Stimulated activated CD4-positive, alpha-beta T cell treated with anti-CD3 and anti-CD28 coated beads, Interleukin-15, amount 100 ng/mL, for 24 hours (primary cell): ENCODE results near the gene NPFFR1.
A peak's percentile ranks its signal among the peaks of the same experiment; 100 is the strongest.
"Not testable (repeated sequence)": the region's sequence is repeated elsewhere in the genome, so short reads cannot be mapped to it uniquely, and the experiment has no call there.

Source experiments
- DNase-seq: peaks from one replicate; pipeline ENCODE4 v3.0.0-alpha.2; 2020

NPFFR1 gene

DNA sequence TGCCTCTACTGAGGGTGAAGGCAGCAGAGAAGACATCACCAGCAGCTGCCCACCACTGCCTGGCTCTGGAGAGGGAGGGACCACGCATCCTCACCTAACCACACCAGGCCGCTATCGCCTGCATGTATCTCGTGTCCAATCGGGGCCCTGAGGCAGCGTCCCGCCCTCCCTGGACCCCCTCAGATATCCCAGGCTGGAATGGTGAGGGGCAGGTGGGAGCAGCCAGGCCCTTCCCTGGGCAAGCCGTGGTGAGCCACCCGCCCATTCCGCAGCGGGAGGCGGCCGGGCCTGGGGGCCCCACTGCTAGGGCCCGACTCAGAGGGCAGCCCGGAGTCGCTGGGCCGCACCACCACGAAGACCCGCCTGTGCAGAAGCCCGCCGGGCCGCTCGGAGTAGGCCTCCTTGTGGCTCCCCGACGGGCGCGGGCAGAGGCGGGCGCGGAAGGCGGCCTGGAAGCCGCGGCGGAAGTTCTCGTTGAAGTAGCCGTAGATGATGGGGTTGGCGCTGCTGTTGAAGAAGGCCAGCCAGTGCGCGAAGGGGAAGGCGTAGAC, 29.0 kb downstream of the NPFFR1 start:
- no peak for DNase-seq

DNA sequence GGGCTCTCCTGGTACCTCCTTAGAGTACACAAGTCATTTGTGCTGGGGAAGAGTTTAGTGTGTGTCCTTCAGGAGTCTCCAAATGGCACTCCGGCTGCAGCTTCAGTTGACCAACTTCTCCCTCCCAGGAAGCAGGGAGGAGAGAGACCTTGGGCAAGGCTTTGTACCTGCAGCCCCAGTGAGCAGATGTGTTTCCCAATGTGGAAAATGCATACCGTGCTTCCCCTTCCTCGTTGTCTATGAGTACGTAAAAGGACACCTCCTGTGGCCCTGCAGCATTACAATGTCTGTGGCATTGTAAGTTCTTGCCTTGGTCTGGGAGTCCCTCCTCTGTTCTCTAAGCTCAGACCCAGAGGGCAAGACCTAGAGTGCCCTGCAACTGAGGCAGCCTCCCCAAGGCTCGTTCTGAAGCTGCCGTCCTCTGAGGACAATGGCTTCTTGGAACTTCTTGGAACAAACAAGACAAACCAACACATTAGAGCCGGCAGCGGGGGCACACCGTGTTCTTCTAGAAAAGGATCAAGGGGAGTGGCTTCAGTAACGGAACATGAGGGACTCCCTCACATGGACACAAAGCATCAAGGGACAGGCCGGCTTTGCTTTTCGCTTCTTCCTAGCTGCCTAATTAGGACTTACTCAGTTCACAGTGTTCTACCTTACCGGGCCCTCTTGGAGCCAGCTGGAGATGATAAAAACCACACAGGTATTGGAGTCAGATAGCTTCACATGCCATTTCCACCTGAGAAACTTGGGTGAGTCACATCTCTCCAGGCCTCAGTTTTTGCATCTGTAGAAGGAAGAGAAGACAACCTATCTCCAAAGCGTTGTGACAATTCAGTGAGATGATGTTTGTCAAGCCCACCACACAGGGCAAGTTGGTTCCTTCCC, 29.7 kb downstream of the NPFFR1 start:
- DNase-seq = no peak

DNA sequence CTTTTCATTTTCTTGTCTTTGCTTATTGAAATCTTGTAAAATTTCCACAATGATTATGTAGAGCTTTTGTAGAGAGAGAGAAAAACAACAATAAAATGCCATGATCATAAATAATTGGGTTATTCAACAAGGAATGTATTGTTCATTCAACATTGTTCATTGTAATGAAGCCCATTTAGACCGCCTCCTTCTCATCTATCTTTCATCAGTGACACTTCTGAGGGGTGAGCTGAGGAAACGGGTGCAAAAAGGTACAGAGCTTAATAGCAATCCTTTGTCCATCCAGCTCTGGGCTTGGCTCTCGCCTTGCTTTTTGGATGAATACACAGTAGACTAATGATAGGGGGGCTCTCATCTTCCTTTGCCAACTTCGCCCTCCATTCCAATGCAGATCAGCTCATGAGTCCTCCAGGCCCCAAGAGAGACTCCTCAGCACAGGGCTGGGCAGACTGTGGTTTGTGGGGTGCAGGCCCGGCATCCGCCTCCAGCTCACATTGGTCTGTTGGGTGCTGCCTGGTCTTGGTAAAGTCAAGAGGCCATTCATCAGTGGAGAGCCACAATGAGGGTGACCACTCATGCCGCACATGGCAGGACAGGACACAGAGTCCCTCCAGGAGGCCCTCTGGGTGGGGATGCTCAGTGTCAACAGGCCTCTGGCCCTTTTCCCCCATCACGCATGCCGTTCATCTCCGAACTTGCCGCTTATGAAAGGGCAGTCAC, 32.7 kb downstream of the NPFFR1 start:
- no peak for DNase-seq

DNA sequence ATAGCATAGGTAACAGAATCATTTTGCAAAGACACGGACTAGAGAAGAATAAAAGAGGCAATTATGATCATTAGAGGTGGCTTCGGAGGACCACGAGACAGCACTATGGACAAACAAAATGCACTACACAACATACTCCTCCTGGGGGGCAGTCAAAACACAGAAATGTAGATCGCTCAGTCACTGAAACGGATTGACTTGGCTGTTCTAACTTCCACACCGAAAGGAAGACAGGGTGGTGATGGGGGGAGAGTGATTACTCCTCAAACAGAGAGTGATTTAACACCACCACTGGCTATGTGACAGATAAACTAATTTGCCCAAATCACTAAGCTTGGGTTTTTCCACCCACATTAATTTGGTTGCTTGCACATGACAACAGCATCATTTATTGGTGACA, 36.4 kb downstream of the NPFFR1 start:
- DNase-seq = no peak

DNA sequence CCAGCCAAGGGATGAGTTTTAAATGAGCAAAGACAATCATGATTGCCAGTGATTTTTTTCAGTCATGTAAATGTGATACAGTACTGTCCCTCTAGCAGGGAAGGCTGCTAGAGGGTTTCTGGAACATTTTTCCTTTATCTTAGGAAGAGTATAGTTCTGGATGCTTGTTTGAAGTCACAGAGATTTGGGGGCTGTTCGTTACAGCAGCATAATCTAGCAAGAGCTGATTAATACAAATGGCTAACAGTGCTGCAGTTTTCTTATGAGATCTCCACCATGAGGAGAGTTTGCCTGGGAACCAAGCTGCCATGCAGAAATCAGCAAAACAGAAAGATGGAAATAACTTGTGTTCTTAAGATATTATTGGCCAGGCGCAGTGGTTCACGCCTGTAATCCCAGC, 42.7 kb downstream of the NPFFR1 start:
- no peak for DNase-seq

DNA sequence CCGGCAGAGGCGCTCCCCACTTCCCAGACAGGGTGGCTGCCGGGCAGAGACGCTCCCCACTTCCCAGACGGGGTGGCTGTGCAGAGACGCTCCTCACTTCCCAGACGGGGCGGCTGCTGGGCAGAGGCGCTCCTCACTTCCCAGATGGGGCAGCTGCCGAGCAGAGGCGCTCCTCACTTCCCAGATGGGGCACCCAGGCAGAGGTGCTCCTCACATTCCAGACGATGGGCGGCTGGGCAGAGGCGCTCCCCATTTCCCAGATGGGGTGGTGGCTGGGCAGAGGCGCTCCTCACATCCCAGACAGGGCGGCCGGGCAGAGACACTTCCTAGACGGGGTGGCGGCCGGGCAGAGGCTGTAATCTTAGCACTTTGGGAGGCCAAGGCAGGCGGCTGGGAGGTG, 43.8 kb downstream of the NPFFR1 start:
- not testable (repeated sequence) for DNase-seq

DNA sequence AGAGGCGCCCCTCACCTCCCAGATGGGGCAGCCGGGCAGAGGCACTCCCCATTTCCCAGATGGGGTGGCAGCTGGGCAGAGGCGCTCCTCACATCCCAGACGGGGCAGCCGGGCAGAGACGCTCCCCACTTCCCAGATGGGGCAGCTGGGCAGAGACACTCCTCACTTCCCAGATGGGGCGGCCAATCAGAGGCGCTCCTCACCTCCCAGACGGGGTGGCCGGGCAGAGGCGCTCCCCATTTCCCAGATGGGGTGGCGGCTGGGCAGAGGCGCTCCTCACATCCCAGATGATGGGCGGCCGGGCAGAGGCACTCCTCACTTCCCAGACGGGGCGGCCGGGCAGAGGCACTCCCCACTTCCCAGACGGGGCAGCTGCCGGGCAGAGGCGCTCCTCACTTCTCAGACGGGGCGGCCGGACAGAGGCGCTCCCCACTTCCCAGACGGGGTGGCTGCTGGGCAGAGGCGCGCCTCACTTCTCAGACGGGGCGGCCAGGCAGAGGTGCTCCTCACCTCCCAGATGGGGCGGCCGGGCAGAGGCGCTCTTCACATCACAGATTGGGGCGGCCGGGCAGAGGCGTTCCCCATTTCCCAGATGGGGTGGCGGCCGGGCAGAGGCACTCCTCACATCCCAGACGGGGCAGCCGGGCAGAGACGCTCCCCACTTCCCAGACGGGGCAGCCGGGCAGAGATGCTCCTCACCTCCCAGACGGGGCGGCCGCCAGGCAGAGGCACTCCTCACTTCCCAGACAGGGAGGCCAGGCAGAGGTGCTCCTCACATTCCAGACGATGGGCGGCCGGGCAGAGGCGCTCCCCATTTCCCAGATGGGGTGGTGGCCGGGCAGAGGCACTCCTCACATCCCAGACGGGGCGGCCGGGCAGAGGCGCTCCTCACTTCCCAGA, 44.5 kb downstream of the NPFFR1 start:
- not testable (repeated sequence) for DNase-seq

DNA sequence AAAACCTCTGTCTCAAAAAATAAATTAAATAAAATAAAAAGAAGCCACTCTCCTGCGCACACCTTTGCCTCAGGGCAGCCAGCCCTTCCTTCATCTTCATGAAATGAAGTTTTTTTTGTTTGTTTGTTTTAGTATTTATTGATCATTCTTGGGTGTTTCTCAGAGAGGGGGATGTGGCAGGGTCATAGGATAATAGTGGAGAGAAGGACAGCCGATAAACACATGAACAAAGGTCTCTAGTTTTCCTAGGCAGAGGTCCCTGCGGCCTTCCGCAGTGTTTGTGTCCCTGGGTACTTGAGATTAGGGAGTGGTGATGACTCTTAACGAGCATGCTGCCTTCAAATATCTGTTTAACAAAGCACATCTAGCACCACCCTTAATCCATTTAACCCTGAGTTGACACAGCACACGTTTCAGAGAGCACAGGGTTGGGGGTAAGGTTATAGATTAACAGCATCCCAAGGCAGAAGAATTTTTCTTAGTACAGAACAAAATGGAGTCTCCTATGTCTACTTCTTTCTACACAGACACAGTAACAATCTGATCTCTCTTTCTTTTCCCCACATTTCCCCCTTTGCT, 45.8 kb downstream of the NPFFR1 start:
- DNase-seq = not testable (repeated sequence)

DNA sequence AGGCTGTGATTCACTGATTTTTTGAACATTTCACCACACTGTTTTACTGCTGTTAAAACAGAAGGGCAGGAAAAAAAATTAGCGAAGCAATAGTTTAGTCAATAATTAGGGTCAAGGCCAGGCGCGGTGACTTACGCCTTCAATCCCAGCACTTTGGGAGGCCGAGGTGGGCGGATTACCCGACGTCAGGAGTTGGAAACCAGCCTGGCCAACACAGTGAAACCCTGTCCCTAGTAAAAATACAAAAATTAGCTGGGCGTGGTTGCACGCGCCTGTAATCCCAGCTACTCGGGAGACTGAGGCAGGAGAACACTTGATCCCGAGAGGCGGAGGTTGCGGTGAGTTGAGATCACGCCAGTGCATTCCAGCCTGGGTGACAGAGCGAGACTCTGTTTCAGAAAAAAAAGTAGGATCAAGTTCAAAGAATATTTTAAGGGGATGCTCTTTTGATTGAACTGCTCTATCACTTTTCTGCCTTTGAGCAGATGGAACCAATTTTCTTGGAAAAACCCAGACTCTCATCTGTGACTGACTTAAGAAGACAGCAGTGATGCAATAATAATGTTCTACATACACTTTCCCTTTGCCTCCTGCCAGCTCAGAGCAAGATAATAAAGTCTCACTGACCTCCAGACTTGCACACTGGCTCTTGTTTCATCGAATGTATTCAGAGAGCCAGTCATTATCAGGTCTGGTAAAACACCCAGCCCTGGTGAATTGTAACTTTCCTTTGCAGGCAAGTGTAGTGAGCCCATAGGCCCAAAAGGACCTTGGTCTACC, 48.9 kb downstream of the NPFFR1 start:
- no peak for DNase-seq

DNA sequence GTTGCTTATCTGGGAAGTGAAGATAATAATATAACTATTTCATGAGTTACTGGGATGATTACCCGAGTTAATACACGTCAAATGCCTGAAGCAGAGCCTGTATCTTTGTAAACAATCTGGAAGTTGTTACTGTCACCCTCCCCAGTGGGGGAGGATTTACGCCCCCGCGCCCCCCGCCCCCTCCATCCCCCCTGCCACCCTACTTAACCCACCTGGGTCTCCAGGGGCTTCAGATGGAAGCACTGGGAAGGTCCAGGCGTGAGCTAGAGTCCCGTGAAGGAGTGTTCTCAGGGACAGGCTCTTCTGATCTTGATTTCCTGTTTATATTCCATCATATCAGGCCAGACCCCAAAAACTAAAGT, 49.9 kb downstream of the NPFFR1 start:
- DNase-seq = no peak

DNA sequence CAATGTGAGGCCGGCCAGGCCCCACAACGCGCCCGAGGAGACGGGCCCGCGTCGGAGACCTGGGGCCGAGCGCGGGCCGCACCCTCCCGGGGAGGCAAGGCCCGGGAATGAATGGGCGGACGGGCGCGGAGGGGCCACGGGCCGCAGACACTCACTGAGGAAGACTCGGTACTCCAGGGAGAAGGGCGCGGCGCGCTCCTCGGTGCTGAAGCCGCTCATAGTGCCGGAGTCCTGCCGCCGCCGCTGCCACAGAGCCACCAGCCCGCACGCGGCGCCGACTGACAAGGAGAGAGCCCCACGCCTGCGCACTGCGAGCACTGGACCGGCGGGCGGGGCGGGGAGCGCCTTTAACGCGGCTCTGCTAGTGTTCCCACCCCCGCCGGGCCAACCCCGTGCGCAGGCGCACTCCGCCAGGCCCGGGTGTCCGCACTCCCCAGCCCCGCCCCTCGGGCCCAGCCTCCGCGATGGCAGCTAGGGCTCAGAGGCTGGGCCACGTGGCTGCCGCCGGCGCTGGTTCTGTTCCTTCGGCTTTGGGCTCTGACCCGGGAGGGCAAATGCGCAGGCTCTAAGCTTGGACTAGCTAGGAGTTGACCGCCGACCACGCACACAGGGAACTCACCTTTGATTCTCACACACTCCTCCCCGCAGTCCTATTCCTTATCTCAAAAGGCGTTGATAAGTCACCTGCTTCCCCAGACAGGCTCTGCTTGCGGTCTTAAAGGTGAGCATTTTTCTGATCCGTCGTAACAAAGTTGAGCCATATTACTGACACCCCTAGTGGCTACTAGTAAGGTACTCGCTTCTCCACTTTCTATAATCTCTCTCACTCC, 50.5 kb downstream of the NPFFR1 start, which contains the start of gene PPA1:
PPA1 (minus strand) TSS at position 321 of the 830 bp plus-strand sequence; CDS start at position 219, 102 bp downstream.
- peak; percentile 100 for DNase-seq

DNA sequence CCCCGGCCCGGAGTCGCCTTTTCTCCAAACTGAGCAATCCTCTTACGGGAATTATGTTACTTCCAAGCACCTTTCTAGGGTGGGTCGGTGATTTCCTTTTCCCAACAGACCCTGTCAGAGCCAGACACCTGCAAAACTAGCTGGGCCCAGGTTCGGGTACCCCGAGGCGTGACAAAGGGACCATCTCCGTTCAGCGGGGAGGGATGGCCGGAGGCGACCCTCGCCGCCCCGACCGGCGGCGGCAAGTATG, 51.0 kb downstream of the NPFFR1 start:
- no peak for DNase-seq

DNA sequence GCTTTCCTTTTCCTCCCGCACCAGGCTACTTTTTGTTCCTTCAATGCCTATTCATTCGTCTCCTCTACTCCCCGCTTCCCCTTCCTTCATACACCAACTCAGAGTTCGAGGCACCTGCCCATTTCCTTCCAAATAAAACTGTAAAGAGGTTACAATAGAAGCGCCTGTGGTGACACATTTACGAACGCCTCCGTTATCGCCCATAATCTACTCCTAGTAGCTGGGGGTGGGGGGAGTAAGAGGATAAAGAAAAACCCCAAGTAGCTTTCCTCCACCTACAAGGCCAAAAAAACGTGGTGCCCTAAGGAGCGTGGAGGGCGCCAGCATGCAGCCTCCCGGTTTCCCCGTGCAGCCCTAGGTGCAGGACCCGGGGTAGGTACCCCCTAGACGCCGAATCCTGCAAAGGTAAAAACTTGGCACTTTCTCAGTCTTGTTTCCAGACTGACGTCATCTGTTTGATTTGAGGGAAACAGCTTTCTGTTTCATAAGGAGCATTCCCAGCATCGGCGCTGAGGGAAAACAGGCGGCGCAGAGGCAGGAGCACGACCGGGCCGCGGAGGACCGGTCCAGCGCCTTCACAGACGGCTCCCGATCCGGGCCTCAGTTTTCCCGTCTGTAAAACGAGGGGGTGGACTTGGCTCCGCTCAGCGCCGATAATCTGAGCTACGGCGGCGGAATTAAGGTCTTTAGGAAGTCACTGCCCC, 51.5 kb downstream of the NPFFR1 start:
- peak; percentile 64 for DNase-seq

DNA sequence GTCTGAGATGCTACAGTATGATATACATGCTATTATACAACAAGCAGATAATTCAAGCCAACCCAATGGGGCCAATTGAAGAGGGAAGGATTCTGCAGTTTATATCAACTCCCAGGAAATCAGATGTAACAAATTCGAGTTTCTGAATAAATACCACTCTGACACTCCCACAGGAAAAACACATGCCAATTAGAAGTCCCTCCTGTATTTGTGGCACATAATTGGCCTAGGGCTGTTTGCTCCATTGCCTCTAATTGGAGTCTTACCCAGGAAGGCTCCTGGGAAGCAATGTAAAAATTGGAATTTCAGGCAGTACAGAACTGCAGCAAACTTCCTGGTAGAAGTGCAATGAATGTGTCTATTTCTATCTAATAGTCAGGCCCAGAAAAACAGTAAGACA, 55.3 kb downstream of the NPFFR1 start:
- no peak for DNase-seq

DNA sequence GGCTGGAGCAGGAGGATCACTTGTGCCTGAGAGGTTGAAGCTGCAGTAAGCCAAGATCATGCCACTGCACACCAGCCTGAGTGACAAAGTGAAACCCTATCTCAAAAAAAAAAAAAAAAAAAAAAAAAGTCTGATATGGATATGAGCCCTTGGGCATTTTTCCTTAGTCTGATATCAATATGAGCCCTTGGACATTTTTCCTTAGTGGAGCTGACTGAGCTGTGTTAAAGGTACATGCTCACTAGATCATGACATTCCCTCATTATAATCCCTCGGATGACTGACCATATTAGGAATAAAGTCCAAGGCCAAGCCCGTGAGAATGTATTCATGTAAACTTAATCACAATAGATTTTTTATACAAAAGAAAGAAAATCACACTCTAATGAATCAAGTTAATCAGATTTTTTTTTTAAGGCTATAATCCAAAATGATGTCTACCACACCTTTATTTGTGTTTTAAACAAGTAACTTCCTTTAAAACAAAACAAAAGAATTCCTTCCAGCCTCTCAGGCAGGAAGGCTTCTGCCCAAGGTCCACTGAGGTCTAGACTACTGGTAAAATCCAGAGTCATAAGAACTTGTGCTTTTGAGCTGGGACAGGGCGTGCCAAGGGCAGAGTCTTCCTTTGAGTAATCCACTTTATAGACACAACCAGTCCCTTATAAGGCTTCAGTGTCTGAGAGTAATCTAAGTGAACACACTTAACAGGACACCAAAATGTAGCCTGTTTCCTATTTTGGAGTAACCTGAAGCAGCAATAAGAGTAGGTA, 56.1 kb downstream of the NPFFR1 start:
- DNase-seq = no peak

DNA sequence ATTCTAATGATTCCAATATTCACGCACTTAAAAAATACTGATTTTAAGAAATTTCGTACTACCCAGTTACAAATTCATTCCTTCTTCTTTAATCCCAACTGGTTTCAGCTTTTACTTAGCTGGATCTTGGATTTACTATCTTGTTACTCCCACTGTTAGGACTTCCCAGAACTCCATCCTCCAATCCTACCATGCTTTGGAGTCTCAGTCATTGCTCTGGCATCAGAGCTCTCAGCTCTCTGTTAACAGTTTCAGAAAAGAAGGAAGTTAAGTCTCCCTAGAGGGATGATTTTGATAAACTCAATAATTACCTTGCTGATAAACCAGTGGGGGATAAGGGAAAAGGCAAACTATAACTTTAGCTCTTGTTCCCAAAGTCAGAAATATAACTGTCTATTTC, 60.1 kb downstream of the NPFFR1 start:
- DNase-seq = no peak

DNA sequence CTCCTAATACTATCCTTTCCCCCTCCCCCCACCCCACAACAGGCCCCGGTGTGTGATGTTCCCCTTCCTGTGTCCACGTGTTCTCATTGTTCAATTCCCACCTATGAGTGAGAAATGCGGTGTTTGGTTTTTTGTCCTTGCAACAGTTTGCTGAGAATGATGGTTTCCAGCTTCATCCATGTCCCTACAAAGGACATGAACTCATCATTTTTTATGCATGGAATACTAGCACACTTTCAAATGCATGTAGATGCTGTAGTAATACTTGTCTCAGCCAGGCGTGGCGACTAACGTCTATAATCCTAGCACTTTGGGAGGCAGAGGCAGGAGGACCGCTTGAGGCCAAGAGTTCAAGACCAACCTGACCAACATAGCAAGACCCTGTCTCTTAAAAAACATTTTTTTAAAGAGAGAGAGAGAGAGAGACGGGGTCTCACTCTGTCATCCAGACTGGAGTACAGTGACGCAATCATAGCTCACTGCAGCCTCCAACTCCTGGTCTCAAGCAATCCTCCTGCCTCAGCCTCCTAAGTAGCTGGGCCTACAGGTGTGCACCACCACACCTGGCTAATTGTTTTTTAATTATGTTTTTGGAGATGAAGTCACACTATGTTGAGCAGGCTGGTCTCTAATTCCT, 60.9 kb downstream of the NPFFR1 start:
- DNase-seq = not testable (repeated sequence)

DNA sequence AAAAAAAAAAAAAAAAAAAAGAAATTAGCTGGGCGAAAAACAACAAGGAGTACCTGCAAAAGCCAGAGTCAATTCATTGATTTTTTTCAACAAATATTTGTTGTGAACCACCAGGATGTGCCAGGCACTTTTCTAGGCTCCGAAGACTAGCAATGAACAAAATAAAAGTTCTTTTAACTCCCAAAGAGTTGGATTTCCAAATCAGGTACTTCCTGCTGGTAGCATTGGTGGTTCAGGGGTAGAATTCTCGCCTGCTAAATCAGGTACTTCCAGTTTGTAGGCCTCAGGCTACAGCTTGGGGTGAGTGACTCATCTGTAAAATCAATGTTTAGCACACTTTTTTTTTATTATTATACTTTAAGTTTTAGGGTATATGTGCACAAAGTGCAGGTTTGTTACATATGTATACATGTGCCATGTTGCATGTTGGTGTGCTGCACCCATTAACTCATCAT, 61.4 kb downstream of the NPFFR1 start:
- DNase-seq = no peak

DNA sequence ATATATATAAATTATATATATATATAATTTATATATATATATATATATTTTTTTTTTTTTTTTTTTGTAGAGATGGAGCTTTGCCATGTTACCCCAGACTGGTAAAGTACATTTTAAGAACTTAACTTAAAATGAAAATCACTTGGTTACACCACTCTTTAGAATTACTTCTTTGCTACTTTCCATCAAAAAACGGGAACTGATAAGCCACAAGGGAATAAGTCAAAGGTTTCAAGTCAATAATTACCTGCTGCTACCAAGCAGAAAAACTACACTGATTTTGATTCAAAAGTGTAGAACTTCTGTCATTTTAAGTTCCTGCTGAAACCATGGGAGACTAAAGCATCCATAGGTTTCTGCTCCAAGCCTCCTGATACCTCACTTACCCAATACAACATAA, 62.8 kb downstream of the NPFFR1 start:
- DNase-seq = no peak
